Skeletal muscle cell (primary cell): ENCODE results near the gene HIPK3.
"Not testable (repeated sequence)": the region's sequence is repeated elsewhere in the genome, so short reads cannot be mapped to it uniquely, and the experiment has no call there.

Experiments
- DNase-seq: peaks from one replicate; pipeline ENCODE4 v3.0.0-alpha.2; 2010; ENCODE audit warnings: low read depth
- H3K4me3 ChIP-seq: 2 replicates; pipeline ENCODE4 v1.5.1; 2011; ENCODE audit warnings: low read depth, mild to moderate bottlenecking, control low read depth, low read length, moderate library complexity

Gene HIPK3

GRCh38 chr11:33334627-33335026, 77.4 kb downstream of the HIPK3 start:
- H3K4me3 ChIP-seq, result no peak overlapping the region
- DNase-seq, result no peak

GRCh38 chr11:33339247-33339646, 82.1 kb downstream of the HIPK3 start:
- no peak overlapping the region for H3K4me3 ChIP-seq
- no peak for DNase-seq

- H3K4me3 ChIP-seq, result no peak overlapping the region
- DNase-seq, result no peak
Observed at GRCh38 chr11:33344611-33345010, 87.4 kb downstream of the HIPK3 start.

- DNase-seq, result no peak
- no peak overlapping the region for H3K4me3 ChIP-seq
Observed at GRCh38 chr11:33347490-33348125, 90.4 kb downstream of the HIPK3 start.

GRCh38 chr11:33350287-33350686, 93.1 kb downstream of the HIPK3 start:
- DNase-seq, result no peak
- H3K4me3 ChIP-seq, result no peak overlapping the region

- H3K4me3 ChIP-seq, result no peak overlapping the region
- DNase-seq, result no peak
Observed at GRCh38 chr11:33358150-33358831, 101.1 kb downstream of the HIPK3 start.

- no peak overlapping the region for H3K4me3 ChIP-seq
- no peak for DNase-seq
Observed at GRCh38 chr11:33360642-33361041, 103.5 kb downstream of the HIPK3 start.

- no peak for DNase-seq
- H3K4me3 ChIP-seq, result no peak overlapping the region
Observed at GRCh38 chr11:33362051-33362910, 105.1 kb downstream of the HIPK3 start.

- no peak overlapping the region for H3K4me3 ChIP-seq
- DNase-seq, result no peak
Observed at GRCh38 chr11:33366918-33367317, 109.7 kb downstream of the HIPK3 start.

GRCh38 chr11:33368475-33368874, 111.3 kb downstream of the HIPK3 start:
- not testable (repeated sequence) for DNase-seq, H3K4me3 ChIP-seq

GRCh38 chr11:33368931-33369330, 111.8 kb downstream of the HIPK3 start:
- no peak overlapping the region for H3K4me3 ChIP-seq
- no peak for DNase-seq

GRCh38 chr11:33373636-33374035, 116.5 kb downstream of the HIPK3 start:
- H3K4me3 ChIP-seq, result no peak overlapping the region
- no peak for DNase-seq

GRCh38 chr11:33375236-33375635, 118.1 kb downstream of the HIPK3 start:
- H3K4me3 ChIP-seq, result peak overlapping the region; percentile 69
- no peak for DNase-seq

- DNase-seq, result no peak
- H3K4me3 ChIP-seq, result peak within 1 kb of the TSS; percentile 69
Observed at GRCh38 chr11:33375688-33376311, 118.6 kb downstream of the HIPK3 start, which contains the start of gene KIAA1549L. Gene KIAA1549L (plus strand): TSS chr11:33376108.

- no peak for DNase-seq
- peak overlapping the region; percentile 69 for H3K4me3 ChIP-seq
Observed at GRCh38 chr11:33376331-33377310, 119.4 kb downstream of the HIPK3 start.

- DNase-seq, result no peak
- H3K4me3 ChIP-seq, result peak overlapping the region; percentile 69
Observed at GRCh38 chr11:33377412-33378370, 120.5 kb downstream of the HIPK3 start.

GRCh38 chr11:33379947-33380346, 122.8 kb downstream of the HIPK3 start:
- H3K4me3 ChIP-seq, result no peak overlapping the region
- DNase-seq, result no peak
